ENCODE measurements around the gene FRRS1L. TPM values are rescaled to one million over a fixed set of nuclear protein-coding genes. Genes with fewer than 3 reads are reported as not detected.

The FRRS1L gene
- total and polyA plus RNA-seq, 8 donors: 0.12 to 4.6 (median 0.55) TPM; not detected in 1

DNA sequence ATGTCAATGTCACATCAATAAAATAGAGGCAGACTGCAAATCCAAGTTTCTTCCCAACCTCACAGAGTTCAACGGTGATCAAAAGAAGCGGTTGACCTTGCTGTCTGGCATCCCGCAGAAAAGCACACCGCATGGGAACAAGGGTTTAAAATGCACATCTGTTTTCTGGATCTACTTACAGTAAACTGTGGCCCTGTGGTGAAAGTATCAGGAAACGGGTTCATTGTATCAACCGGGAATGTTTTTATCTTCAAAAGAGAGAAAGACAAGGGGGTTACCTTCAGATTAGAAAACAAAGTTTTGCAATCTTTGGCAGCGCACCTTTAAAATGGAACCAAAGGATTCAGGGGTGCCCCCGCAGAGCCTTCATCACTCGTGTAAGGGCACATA, 15.5 kb upstream of the FRRS1L start:
- intact Hi-C loops (cut with DNase I; ENCODE audit: low total_unique reads): no loop called here
- H3K36me3 ChIP-seq: no peaks in the 10 kb centered on the region
- H3K27ac ChIP-seq: no peak overlapping the region
- no peaks in the 10 kb centered on the region for H3K9me3 ChIP-seq
- DNase-seq: no peak
- no peaks in the 10 kb centered on the region for H3K27me3 ChIP-seq
- 78 to 85% (median 84%) methylated on average over 9 of the region's 9 CpGs for WGBS, 5 donors
- no peaks in the 10 kb centered on the region for H3K4me1 ChIP-seq
- TF ChIP-seq EP300 (IDR thresholded peaks at IDR 0.05) (no peak), POLR2A (IDR thresholded peaks at IDR 0.05) (no peak), POLR2AphosphoS5 (IDR thresholded peaks at IDR 0.05) (no peak)
- TF ChIP-seq, protein P1, sequence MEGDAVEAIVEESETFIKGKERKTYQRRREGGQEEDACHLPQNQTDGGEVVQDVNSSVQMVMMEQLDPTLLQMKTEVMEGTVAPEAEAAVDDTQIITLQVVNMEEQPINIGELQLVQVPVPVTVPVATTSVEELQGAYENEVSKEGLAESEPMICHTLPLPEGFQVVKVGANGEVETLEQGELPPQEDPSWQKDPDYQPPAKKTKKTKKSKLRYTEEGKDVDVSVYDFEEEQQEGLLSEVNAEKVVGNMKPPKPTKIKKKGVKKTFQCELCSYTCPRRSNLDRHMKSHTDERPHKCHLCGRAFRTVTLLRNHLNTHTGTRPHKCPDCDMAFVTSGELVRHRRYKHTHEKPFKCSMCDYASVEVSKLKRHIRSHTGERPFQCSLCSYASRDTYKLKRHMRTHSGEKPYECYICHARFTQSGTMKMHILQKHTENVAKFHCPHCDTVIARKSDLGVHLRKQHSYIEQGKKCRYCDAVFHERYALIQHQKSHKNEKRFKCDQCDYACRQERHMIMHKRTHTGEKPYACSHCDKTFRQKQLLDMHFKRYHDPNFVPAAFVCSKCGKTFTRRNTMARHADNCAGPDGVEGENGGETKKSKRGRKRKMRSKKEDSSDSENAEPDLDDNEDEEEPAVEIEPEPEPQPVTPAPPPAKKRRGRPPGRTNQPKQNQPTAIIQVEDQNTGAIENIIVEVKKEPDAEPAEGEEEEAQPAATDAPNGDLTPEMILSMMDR (IDR thresholded peaks at IDR 0.05): no peak
- no peak overlapping the region for H3K4me3 ChIP-seq

DNA sequence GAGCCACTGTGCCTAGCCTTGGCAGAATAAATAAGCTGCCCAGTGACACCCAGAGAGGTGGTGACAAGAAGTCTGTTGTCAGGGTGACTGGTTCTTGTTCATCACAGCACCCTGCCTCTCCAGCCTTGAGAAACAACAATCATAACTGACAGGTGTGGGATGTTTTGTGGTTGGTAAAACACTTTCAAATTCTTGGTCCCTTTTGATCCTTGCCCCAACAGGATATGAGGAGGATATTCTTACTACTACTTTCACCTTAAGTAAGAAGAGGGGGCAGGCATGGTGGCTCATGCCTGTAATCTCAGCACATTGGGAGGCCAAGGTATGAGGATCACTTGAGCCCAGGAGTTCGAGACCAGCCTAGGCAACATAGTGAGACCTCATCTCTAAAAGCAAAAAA, 14.2 kb upstream of the FRRS1L start:
- no peaks in the 10 kb centered on the region for H3K27me3 ChIP-seq
- WGBS, 5 donors: 79 to 96% (median 82%) methylated on average over 1 of the region's 1 CpG
- intact Hi-C loops (cut with DNase I; ENCODE audit: low total_unique reads): no loop called here
- no peak for TF ChIP-seq EP300 (IDR thresholded peaks at IDR 0.05)
- TF ChIP-seq, protein P1 (IDR thresholded peaks at IDR 0.05): no peak
- no peak for TF ChIP-seq POLR2A (IDR thresholded peaks at IDR 0.05)
- TF ChIP-seq POLR2AphosphoS5 (IDR thresholded peaks at IDR 0.05): no peak
- H3K4me3 ChIP-seq: no peak overlapping the region
- H3K27ac ChIP-seq: no peak overlapping the region
- no peaks in the 10 kb centered on the region for H3K9me3 ChIP-seq
- peak in 1 of 2 donors; percentile 35 for DNase-seq
- no peaks in the 10 kb centered on the region for H3K4me1 ChIP-seq
- H3K36me3 ChIP-seq: no peaks in the 10 kb centered on the region

DNA sequence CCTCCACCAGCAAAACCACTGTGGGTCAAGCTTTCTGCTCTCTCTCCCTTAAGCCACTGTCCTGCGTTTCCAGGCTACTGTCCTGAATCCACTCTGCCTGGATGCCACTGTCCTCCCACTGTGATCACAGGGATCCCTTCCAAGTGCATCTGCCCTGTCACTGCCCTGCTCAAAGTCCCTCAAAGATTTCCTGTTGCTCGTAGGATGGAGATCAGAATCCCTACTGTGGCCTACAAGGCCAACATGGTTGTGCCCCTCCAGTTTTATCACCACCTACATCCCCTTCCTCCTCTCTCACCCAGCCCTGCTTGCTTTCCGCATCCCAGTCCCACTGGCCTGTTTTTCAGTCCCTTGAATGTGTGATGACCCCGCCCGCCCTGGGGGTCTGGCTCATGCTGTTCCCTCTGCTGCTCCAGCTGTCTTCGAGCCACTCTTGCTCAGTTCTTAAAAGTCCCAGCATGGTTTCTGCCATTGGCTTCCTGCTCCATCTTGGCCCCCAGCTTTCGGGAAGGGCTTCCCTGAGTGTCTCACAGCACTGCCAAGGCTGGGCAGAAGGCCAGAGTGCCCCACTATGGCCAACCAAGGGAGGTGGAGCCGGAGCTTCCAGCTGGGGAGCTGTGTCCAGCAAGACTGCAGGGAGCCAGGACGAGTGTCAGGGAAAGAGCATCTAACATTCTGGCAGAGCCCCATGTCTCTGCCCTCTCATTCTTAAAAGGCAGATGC, 12.9 kb upstream of the FRRS1L start:
- WGBS, 5 donors: 57 to 85% (median 67%) methylated on average over 9 of the region's 9 CpGs
- H3K9me3 ChIP-seq: no peaks in the 10 kb centered on the region
- H3K27me3 ChIP-seq: no peaks in the 10 kb centered on the region
- TF ChIP-seq POLR2AphosphoS5 (IDR thresholded peaks at IDR 0.05): no peak
- no peaks in the 10 kb centered on the region for H3K36me3 ChIP-seq
- intact Hi-C loops (cut with DNase I; ENCODE audit: low total_unique reads): no loop called here
- no peak overlapping the region for H3K27ac ChIP-seq
- no peaks in the 10 kb centered on the region for H3K4me1 ChIP-seq
- no peak overlapping the region for H3K4me3 ChIP-seq
- DNase-seq: no peak

DNA sequence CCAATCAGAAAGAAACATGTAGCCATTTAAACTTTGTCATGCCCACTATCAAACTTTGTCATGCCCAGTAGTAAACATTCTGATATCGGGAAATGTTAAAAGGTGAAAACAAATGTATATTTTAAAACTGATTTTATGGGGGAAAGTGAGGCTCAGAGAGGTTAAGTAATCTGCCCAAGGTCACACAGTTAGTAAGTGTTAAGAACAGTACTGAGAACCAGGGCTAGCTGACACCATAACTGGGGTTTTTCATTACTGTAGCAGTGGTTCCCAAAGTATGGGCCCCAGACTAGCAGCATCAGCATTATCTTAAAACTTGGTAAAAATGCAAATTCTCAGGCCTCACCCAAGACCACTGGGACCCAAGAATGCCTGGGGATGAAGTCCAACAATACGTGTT, 9.9 kb upstream of the FRRS1L start:
- Histone ChIP-seq H3K4me3 (no peak overlapping the region), H3K27me3 (no peaks in the 10 kb centered on the region), H3K9me3 (no peaks in the 10 kb centered on the region), H3K36me3 (no peaks in the 10 kb centered on the region), H3K4me1 (no peaks in the 10 kb centered on the region), H3K27ac (no peak overlapping the region)
- TF ChIP-seq, protein P1 (IDR thresholded peaks at IDR 0.05): no peak
- no peak for TF ChIP-seq EP300 (IDR thresholded peaks at IDR 0.05)
- no peak for TF ChIP-seq POLR2A (IDR thresholded peaks at IDR 0.05)
- TF ChIP-seq POLR2AphosphoS5 (IDR thresholded peaks at IDR 0.05): no peak
- 84 to 97% (median 90%) methylated on average over 2 of the region's 2 CpGs for WGBS, 5 donors
- intact Hi-C loops (cut with DNase I; ENCODE audit: low total_unique reads): no loop called here
- no peak for DNase-seq

DNA sequence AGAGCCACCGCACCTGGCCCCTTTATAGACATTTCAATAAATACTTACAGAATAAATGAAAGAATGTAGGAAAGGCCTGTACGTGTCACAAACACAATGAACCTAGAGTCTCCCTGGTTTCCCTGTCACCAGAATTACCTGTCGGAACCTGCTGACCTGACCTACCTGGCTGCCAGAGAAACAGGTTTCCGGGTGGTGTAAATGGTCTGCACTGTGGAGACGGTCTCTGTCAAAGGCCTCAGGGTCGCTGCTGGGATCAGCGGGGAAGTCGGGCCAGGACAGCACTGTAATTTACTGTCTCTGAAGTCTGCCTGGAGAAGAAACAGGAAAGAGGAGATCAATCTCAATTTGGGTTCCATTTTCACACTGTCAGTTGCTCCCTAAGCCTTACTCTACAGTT, 9.3 kb upstream of the FRRS1L start:
- intact Hi-C loops (cut with DNase I; ENCODE audit: low total_unique reads): no loop called here

More for the DNA sequence above, 9.3 kb upstream of the FRRS1L start:
- no peaks in the 10 kb centered on the region for H3K4me1 ChIP-seq
- no peak for TF ChIP-seq POLR2AphosphoS5 (IDR thresholded peaks at IDR 0.05)
- no peak for TF ChIP-seq EP300 (IDR thresholded peaks at IDR 0.05)
- TF ChIP-seq, protein P1 (IDR thresholded peaks at IDR 0.05): no peak
- no peak for TF ChIP-seq POLR2A (IDR thresholded peaks at IDR 0.05)
- no peak for DNase-seq
- H3K27me3 ChIP-seq: no peaks in the 10 kb centered on the region
- H3K27ac ChIP-seq: no peak overlapping the region
- WGBS, 5 donors: 62 to 83% (median 81%) methylated on average over 8 of the region's 8 CpGs
- no peak overlapping the region for H3K4me3 ChIP-seq
- H3K9me3 ChIP-seq: no peaks in the 10 kb centered on the region
- H3K36me3 ChIP-seq: no peaks in the 10 kb centered on the region

Data from stomach (tissue), 9 donors.